ENCODE results near the gene HDAC4. TPM values are rescaled to one million over a fixed set of nuclear protein-coding genes. Genes with fewer than 3 reads are reported as not detected.

Gene HDAC4
- total RNA-seq, 2 experiments from 2014 or later, result 22.6 to 24.5 TPM

GRCh38 chr2:239292959-239293774, 107.7 kb downstream of the HDAC4 start:
- ATAC-seq, result no peak
- POLR2A ChIA-PET, result interaction anchor here (1.1 to 1.3 kb wide), 2 partner anchors 11 to 47 kb away, joined by 3 read pairs; no protein-coding TSS in a partner anchor
- Mint-ChIP-seq H3K27ac (no peak overlapping the region), H3K27me3 (no peaks in the 10 kb centered on the region), H3K4me1 (ENCODE audit: low read depth) (peaks cover 73% of the 10 kb centered on the region), H3K36me3 (ENCODE audit: low read depth) (no peaks in the 10 kb centered on the region), H3K9me3 (no peaks in the 10 kb centered on the region), H3K4me3 (no peak overlapping the region)
- DNase-seq, result no peak
- CTCF ChIA-PET, result interaction anchor here (1.3 to 6.5 kb wide), 4 partner anchors 27 to 88 kb away, joined by 5 to 31 read pairs (median 9); no protein-coding TSS in a partner anchor
- intact Hi-C loops (cut with micrococcal nuclease), result loop anchor here (5.0 kb wide), 1 partner anchor 104 kb away; no protein-coding TSS in a partner anchor
- TF ChIP-seq, protein P1, sequence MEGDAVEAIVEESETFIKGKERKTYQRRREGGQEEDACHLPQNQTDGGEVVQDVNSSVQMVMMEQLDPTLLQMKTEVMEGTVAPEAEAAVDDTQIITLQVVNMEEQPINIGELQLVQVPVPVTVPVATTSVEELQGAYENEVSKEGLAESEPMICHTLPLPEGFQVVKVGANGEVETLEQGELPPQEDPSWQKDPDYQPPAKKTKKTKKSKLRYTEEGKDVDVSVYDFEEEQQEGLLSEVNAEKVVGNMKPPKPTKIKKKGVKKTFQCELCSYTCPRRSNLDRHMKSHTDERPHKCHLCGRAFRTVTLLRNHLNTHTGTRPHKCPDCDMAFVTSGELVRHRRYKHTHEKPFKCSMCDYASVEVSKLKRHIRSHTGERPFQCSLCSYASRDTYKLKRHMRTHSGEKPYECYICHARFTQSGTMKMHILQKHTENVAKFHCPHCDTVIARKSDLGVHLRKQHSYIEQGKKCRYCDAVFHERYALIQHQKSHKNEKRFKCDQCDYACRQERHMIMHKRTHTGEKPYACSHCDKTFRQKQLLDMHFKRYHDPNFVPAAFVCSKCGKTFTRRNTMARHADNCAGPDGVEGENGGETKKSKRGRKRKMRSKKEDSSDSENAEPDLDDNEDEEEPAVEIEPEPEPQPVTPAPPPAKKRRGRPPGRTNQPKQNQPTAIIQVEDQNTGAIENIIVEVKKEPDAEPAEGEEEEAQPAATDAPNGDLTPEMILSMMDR (IDR thresholded peaks at IDR 0.05), result no peak

DNA sequence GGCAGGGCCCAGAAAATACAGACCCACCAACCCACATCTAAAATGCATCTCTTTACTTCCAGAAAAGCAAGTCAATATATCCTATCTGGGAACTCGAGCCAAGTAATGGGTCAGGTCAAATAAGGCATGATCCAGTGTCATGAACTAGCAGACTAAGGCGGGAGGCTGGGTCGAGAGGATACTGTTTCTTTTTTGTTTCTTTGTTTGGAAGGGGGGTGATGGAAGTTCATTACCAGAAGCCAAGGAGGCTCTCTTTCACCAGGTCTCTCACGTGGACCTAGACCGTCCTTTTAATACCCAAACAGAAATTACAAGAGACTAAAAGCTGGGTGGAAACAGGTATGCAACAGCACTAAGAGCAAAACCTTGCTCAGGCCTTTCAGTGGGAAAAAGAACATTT, 108.3 kb downstream of the HDAC4 start:
- no peaks in the 10 kb centered on the region for H3K9me3 Mint-ChIP-seq
- CTCF ChIA-PET, result interaction anchor here (1.3 to 6.5 kb wide), 3 partner anchors 26 to 36 kb away, joined by 5 to 31 read pairs (median 9); no protein-coding TSS in a partner anchor
- intact Hi-C loops (cut with micrococcal nuclease), result loop anchor here (5.0 kb wide), 1 partner anchor 105 kb away; no protein-coding TSS in a partner anchor

GRCh38 chr2:239291475-239292350, 109.1 kb downstream of the HDAC4 start:
- ATAC-seq (no peak), DNase-seq (no peak)
- Mint-ChIP-seq H3K9me3 (no peaks in the 10 kb centered on the region), H3K27ac (no peak overlapping the region), H3K36me3 (ENCODE audit: low read depth) (no peaks in the 10 kb centered on the region), H3K27me3 (peaks cover 1% of the 10 kb centered on the region), H3K4me1 (ENCODE audit: low read depth) (peaks cover 71% of the 10 kb centered on the region), H3K4me3 (no peak overlapping the region)
- ChIA-PET CTCF (interaction anchor here (1.1 kb wide), 1 partner anchor 30 kb away, joined by 3 read pairs; no protein-coding TSS in a partner anchor), POLR2A (interaction anchor here (0.8 to 1.1 kb wide), 3 partner anchors 13 to 29 kb away, joined by 4 read pairs; no protein-coding TSS in a partner anchor)
- intact Hi-C loops (cut with micrococcal nuclease), result loop anchor here (5.0 kb wide), 1 partner anchor 106 kb away; no protein-coding TSS in a partner anchor
- TF ChIP-seq, protein P1 (IDR thresholded peaks at IDR 0.05), result no peak

More for the DNA sequence above, 108.3 kb downstream of the HDAC4 start:
- POLR2A ChIA-PET, result no interaction called here
- ATAC-seq (no peak), DNase-seq (no peak)
- H3K4me1 Mint-ChIP-seq (ENCODE audit: low read depth), result peaks cover 73% of the 10 kb centered on the region
- peaks cover 1% of the 10 kb centered on the region for H3K27me3 Mint-ChIP-seq
- TF ChIP-seq, protein P1 (IDR thresholded peaks at IDR 0.05), result no peak
- no peak overlapping the region for H3K4me3 Mint-ChIP-seq
- H3K27ac Mint-ChIP-seq, result no peak overlapping the region
- no peaks in the 10 kb centered on the region for H3K36me3 Mint-ChIP-seq (ENCODE audit: low read depth)

DNA sequence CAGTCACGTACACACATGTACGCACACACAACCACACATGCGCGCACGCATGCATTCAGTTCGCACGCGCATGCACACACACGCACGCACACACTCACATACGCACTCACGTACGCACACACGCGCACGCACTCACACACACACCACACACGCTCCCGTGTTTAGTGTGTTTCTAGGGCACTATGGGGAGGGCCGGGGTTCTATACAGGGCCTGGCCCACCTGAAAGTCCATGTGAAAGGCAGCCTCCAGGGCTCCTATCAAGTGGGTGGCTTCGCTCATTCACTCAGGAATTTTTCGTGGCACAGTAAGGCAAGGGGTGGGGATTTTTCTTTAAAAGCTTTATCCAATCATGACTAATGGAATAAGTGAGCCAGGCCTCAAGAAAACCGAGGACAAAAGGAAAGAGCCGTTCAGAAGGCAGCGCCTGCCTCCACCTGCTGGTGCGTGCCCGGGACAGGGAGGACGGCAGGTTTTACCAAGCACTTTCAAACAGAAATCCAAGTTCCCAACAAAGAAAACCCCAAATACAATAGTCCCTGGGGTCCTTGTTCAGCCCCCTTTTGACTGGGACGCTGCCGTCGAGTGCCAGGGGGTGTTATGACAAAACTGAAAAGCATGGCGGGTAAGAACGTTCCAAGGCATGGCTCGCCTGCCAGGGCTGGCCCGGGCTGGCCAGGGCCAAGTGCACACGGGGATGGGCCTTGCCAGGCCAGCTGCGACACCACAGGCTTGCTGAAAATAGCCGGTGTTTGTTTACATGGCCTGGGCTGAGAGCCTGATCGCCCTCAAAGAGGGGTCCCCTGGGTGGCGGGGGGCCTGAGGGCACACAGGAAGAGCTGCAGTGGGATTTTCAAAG, 110.0 kb downstream of the HDAC4 start:
- no peak for DNase-seq

More for the DNA sequence above, 110.0 kb downstream of the HDAC4 start:
- H3K27ac Mint-ChIP-seq, result no peak overlapping the region
- POLR2A ChIA-PET, result interaction anchor here (0.8 to 1.4 kb wide), 6 partner anchors 7 to 112 kb away, joined by 3 to 5 read pairs (median 4); no protein-coding TSS in a partner anchor
- no peaks in the 10 kb centered on the region for H3K9me3 Mint-ChIP-seq
- H3K36me3 Mint-ChIP-seq (ENCODE audit: low read depth), result no peaks in the 10 kb centered on the region
- CTCF ChIA-PET, result interaction anchor here (1.1 to 1.3 kb wide), 2 partner anchors 31 to 146 kb away, joined by 3 read pairs; no protein-coding TSS in a partner anchor
- peaks cover 71% of the 10 kb centered on the region for H3K4me1 Mint-ChIP-seq (ENCODE audit: low read depth)
- H3K27me3 Mint-ChIP-seq, result peaks cover 1% of the 10 kb centered on the region
- intact Hi-C loops (cut with micrococcal nuclease), result loop anchor here (5.0 kb wide), 1 partner anchor 106 kb away; no protein-coding TSS in a partner anchor
- TF ChIP-seq, protein P1 (IDR thresholded peaks at IDR 0.05), result no peak
- no peak overlapping the region for H3K4me3 Mint-ChIP-seq
- ATAC-seq, result no peak

All from activated CD8-positive, alpha-beta T cell treated with anti-CD3 and anti-CD28 coated beads for 36 hours (primary cell).